Measurements from ENCODE around the gene CACNA2D3.
"Not testable (repeated sequence)": the region's sequence is repeated elsewhere in the genome, so short reads cannot be mapped to it uniquely, and the experiment has no call there.

Gene CACNA2D3

GRCh38 chr3:54628888-54629441 lies 506.6 kb downstream of the CACNA2D3 start:
- no peaks in the 10 kb centered on the region for H3K27me3 ChIP-seq (ENCODE audit: insufficient read depth, low read length)
- H3K36me3 ChIP-seq (ENCODE audit: insufficient read depth, low read length): no peaks in the 10 kb centered on the region
- no peak overlapping the region for H2AFZ ChIP-seq (ENCODE audit: low read length, unreplicated experiment)
- no peaks in the 10 kb centered on the region for H3K4me1 ChIP-seq (ENCODE audit: control insufficient read depth, insufficient read depth, low read length, unreplicated experiment)
- H3K27ac ChIP-seq (ENCODE audit: low read depth, low read length): no peak overlapping the region
- H3K79me2 ChIP-seq (ENCODE audit: control insufficient read depth, insufficient read depth, low read length, unreplicated experiment): no peaks in the 10 kb centered on the region
- no peak overlapping the region for H3K4me3 ChIP-seq (ENCODE audit: low read depth, low read length)

GRCh38 chr3:54630101-54630623 lies 507.8 kb downstream of the CACNA2D3 start:
- Histone ChIP-seq H2AFZ (ENCODE audit: low read length, unreplicated experiment) (no peak overlapping the region), H3K27ac (ENCODE audit: low read depth, low read length) (no peak overlapping the region), H3K27me3 (ENCODE audit: insufficient read depth, low read length) (no peaks in the 10 kb centered on the region), H3K79me2 (ENCODE audit: control insufficient read depth, insufficient read depth, low read length, unreplicated experiment) (no peaks in the 10 kb centered on the region), H3K4me1 (ENCODE audit: control insufficient read depth, insufficient read depth, low read length, unreplicated experiment) (no peaks in the 10 kb centered on the region), H3K36me3 (ENCODE audit: insufficient read depth, low read length) (no peaks in the 10 kb centered on the region), H3K4me3 (ENCODE audit: low read depth, low read length) (no peak overlapping the region)

GRCh38 chr3:54631001-54631400 lies 508.6 kb downstream of the CACNA2D3 start:
- not testable (repeated sequence) for H3K4me1 ChIP-seq (ENCODE audit: control insufficient read depth, insufficient read depth, low read length, unreplicated experiment); H3K36me3 ChIP-seq (ENCODE audit: insufficient read depth, low read length); H3K4me3 ChIP-seq (ENCODE audit: low read depth, low read length)

GRCh38 chr3:54631516-54632325 lies 509.4 kb downstream of the CACNA2D3 start:
- H2AFZ ChIP-seq (ENCODE audit: low read length, unreplicated experiment): no peak overlapping the region
- no peak overlapping the region for H3K4me3 ChIP-seq (ENCODE audit: low read depth, low read length)
- no peaks in the 10 kb centered on the region for H3K27me3 ChIP-seq (ENCODE audit: insufficient read depth, low read length)
- no peak overlapping the region for H3K27ac ChIP-seq (ENCODE audit: low read depth, low read length)
- H3K4me1 ChIP-seq (ENCODE audit: control insufficient read depth, insufficient read depth, low read length, unreplicated experiment): no peaks in the 10 kb centered on the region
- H3K36me3 ChIP-seq (ENCODE audit: insufficient read depth, low read length): no peaks in the 10 kb centered on the region
- H3K79me2 ChIP-seq (ENCODE audit: control insufficient read depth, insufficient read depth, low read length, unreplicated experiment): no peaks in the 10 kb centered on the region

More at GRCh38 chr3:54631001-54631400, 508.6 kb downstream of the CACNA2D3 start:
- not testable (repeated sequence) for H2AFZ ChIP-seq (ENCODE audit: low read length, unreplicated experiment); H3K79me2 ChIP-seq (ENCODE audit: control insufficient read depth, insufficient read depth, low read length, unreplicated experiment); H3K27ac ChIP-seq (ENCODE audit: low read depth, low read length); H3K27me3 ChIP-seq (ENCODE audit: insufficient read depth, low read length)

GRCh38 chr3:54632326-54632665 lies 509.9 kb downstream of the CACNA2D3 start:
- H3K4me3 ChIP-seq (ENCODE audit: low read depth, low read length): no peak overlapping the region
- H3K79me2 ChIP-seq (ENCODE audit: control insufficient read depth, insufficient read depth, low read length, unreplicated experiment): no peaks in the 10 kb centered on the region
- H2AFZ ChIP-seq (ENCODE audit: low read length, unreplicated experiment): no peak overlapping the region
- H3K27me3 ChIP-seq (ENCODE audit: insufficient read depth, low read length): no peaks in the 10 kb centered on the region
- no peaks in the 10 kb centered on the region for H3K36me3 ChIP-seq (ENCODE audit: insufficient read depth, low read length)
- no peak overlapping the region for H3K27ac ChIP-seq (ENCODE audit: low read depth, low read length)
- H3K4me1 ChIP-seq (ENCODE audit: control insufficient read depth, insufficient read depth, low read length, unreplicated experiment): no peaks in the 10 kb centered on the region

GRCh38 chr3:54632834-54633233 lies 510.5 kb downstream of the CACNA2D3 start:
- Histone ChIP-seq H3K4me1 (ENCODE audit: control insufficient read depth, insufficient read depth, low read length, unreplicated experiment) (no peaks in the 10 kb centered on the region), H2AFZ (ENCODE audit: low read length, unreplicated experiment) (no peak overlapping the region), H3K4me3 (ENCODE audit: low read depth, low read length) (no peak overlapping the region), H3K36me3 (ENCODE audit: insufficient read depth, low read length) (no peaks in the 10 kb centered on the region), H3K27me3 (ENCODE audit: insufficient read depth, low read length) (no peaks in the 10 kb centered on the region), H3K79me2 (ENCODE audit: control insufficient read depth, insufficient read depth, low read length, unreplicated experiment) (no peaks in the 10 kb centered on the region), H3K27ac (ENCODE audit: low read depth, low read length) (no peak overlapping the region)

GRCh38 chr3:54633444-54634121 lies 511.2 kb downstream of the CACNA2D3 start:
- no peaks in the 10 kb centered on the region for H3K79me2 ChIP-seq (ENCODE audit: control insufficient read depth, insufficient read depth, low read length, unreplicated experiment)
- H3K4me3 ChIP-seq (ENCODE audit: low read depth, low read length): no peak overlapping the region
- H3K36me3 ChIP-seq (ENCODE audit: insufficient read depth, low read length): no peaks in the 10 kb centered on the region
- H2AFZ ChIP-seq (ENCODE audit: low read length, unreplicated experiment): no peak overlapping the region
- no peaks in the 10 kb centered on the region for H3K4me1 ChIP-seq (ENCODE audit: control insufficient read depth, insufficient read depth, low read length, unreplicated experiment)
- no peak overlapping the region for H3K27ac ChIP-seq (ENCODE audit: low read depth, low read length)
- no peaks in the 10 kb centered on the region for H3K27me3 ChIP-seq (ENCODE audit: insufficient read depth, low read length)

GRCh38 chr3:54634122-54634469 lies 511.7 kb downstream of the CACNA2D3 start:
- Histone ChIP-seq H2AFZ (ENCODE audit: low read length, unreplicated experiment) (no peak overlapping the region), H3K79me2 (ENCODE audit: control insufficient read depth, insufficient read depth, low read length, unreplicated experiment) (no peaks in the 10 kb centered on the region), H3K36me3 (ENCODE audit: insufficient read depth, low read length) (no peaks in the 10 kb centered on the region), H3K27ac (ENCODE audit: low read depth, low read length) (no peak overlapping the region), H3K27me3 (ENCODE audit: insufficient read depth, low read length) (no peaks in the 10 kb centered on the region), H3K4me1 (ENCODE audit: control insufficient read depth, insufficient read depth, low read length, unreplicated experiment) (no peaks in the 10 kb centered on the region), H3K4me3 (ENCODE audit: low read depth, low read length) (no peak overlapping the region)

- H2AFZ ChIP-seq (ENCODE audit: low read length, unreplicated experiment); H3K79me2 ChIP-seq (ENCODE audit: control insufficient read depth, insufficient read depth, low read length, unreplicated experiment); H3K36me3 ChIP-seq (ENCODE audit: insufficient read depth, low read length); H3K27me3 ChIP-seq (ENCODE audit: insufficient read depth, low read length); H3K4me3 ChIP-seq (ENCODE audit: low read depth, low read length); H3K4me1 ChIP-seq (ENCODE audit: control insufficient read depth, insufficient read depth, low read length, unreplicated experiment); H3K27ac ChIP-seq (ENCODE audit: low read depth, low read length): not testable (repeated sequence)
Observed at GRCh38 chr3:54639790-54640372, 517.5 kb downstream of the CACNA2D3 start.

- no peak overlapping the region for H2AFZ ChIP-seq (ENCODE audit: low read length, unreplicated experiment)
Observed at GRCh38 chr3:54641226-54642014, 519.1 kb downstream of the CACNA2D3 start.

More at GRCh38 chr3:54641226-54642014, 519.1 kb downstream of the CACNA2D3 start:
- Histone ChIP-seq H3K79me2 (ENCODE audit: control insufficient read depth, insufficient read depth, low read length, unreplicated experiment) (no peaks in the 10 kb centered on the region), H3K27ac (ENCODE audit: low read depth, low read length) (no peak overlapping the region), H3K27me3 (ENCODE audit: insufficient read depth, low read length) (no peaks in the 10 kb centered on the region), H3K4me3 (ENCODE audit: low read depth, low read length) (no peak overlapping the region), H3K4me1 (ENCODE audit: control insufficient read depth, insufficient read depth, low read length, unreplicated experiment) (no peaks in the 10 kb centered on the region), H3K36me3 (ENCODE audit: insufficient read depth, low read length) (no peaks in the 10 kb centered on the region)

All from ACC112 (cell line).